ENCODE measurements around the gene MARCKS. TPM values are rescaled to one million over a fixed set of nuclear protein-coding genes. Genes with fewer than 3 reads are reported as not detected.

The MARCKS gene
- total RNA-seq, 1 donor from 2014 or later = 42.7 TPM

DNA sequence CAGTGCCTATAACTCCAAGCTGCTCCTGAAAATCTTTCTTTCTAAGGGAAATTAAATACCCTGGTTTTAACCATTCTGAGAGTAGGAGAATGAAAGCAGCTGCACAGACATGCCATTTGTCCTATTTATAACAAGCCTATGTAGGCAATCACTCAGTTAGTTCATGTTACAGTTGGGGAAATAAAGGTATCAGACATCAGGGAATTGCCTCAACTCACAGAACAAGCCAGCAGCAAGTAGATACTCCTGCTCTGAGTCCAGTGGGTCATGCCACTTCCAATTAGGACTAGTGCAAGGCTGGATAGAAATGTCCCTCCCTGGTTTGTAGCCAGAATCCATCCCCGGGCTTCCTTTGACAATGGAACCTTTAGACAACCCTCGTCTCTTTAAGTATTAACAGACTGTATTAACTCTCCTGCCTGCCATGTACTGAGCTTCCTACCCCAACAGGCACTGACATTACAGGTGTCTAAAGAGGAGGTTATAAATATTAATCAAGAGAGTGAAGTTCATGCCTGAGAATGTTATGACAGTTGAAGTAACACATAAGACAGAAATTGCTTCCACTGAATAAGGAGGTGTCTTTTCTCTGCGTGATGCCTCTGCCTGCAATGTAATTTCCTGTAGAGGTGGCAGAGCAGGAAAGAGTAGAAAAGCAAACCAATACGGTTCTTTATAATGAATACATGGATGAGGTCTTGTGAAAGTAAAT, 28.0 kb upstream of the MARCKS start:
- no peak overlapping the region for H3K27ac ChIP-seq
- no peaks in the 10 kb centered on the region for H3K4me1 ChIP-seq
- H3K4me3 ChIP-seq = no peak overlapping the region
- H3K36me3 ChIP-seq = no peaks in the 10 kb centered on the region
- no peaks in the 10 kb centered on the region for H3K9me3 ChIP-seq
- TF ChIP-seq, protein P1, sequence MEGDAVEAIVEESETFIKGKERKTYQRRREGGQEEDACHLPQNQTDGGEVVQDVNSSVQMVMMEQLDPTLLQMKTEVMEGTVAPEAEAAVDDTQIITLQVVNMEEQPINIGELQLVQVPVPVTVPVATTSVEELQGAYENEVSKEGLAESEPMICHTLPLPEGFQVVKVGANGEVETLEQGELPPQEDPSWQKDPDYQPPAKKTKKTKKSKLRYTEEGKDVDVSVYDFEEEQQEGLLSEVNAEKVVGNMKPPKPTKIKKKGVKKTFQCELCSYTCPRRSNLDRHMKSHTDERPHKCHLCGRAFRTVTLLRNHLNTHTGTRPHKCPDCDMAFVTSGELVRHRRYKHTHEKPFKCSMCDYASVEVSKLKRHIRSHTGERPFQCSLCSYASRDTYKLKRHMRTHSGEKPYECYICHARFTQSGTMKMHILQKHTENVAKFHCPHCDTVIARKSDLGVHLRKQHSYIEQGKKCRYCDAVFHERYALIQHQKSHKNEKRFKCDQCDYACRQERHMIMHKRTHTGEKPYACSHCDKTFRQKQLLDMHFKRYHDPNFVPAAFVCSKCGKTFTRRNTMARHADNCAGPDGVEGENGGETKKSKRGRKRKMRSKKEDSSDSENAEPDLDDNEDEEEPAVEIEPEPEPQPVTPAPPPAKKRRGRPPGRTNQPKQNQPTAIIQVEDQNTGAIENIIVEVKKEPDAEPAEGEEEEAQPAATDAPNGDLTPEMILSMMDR (IDR thresholded peaks at IDR 0.05) = no peak
- no peaks in the 10 kb centered on the region for H3K27me3 ChIP-seq
- intact Hi-C loops (cut with DNase I) = no loop called here
- no peak for DNase-seq (ENCODE audit: low spot score in 2 of 2)

DNA sequence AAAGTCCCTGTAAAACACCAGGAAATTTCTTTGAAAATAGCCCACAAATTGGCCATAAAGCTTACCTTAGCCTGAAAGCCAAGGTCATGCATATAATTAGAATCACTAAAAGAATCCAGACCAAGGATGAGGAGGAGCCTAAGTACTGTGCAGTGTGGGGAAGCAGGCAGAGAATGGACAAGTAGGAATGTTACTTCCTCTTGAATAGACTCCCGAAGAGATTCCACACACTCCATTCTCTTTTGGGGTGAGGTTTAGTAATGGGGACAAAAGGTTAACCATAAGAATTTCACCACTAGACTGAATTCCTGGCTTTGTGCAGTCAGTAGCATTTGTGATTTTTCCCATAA, 27.5 kb upstream of the MARCKS start:
- H3K27me3 ChIP-seq = no peaks in the 10 kb centered on the region
- intact Hi-C loops (cut with DNase I) = no loop called here

DNA sequence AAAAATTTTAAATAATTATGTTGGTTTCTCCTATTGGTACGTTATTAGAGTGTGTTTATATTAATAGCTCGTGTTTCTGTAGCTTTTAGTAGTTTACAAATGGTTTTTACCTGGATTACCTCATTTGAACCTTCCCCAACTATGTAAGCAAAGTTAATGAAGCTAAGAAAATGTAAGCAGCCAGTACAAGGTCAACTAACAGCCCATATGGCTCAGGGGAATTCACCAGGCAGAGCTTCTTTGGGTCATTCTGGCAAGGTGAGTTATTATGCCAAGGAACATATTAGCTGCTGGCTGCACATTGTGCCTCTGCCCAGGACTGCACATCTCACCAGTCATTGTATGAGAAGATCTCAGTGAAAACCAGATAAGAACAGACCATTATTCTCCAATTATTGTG, 27.0 kb upstream of the MARCKS start:
- Histone ChIP-seq H3K27me3 (no peaks in the 10 kb centered on the region), H3K36me3 (no peaks in the 10 kb centered on the region), H3K9me3 (no peaks in the 10 kb centered on the region), H3K4me3 (no peak overlapping the region), H3K27ac (no peak overlapping the region), H3K4me1 (no peaks in the 10 kb centered on the region)
- intact Hi-C loops (cut with DNase I) = no loop called here
- DNase-seq (ENCODE audit: low spot score in 2 of 2) = no peak
- TF ChIP-seq, protein P1 (IDR thresholded peaks at IDR 0.05) = no peak

More for the DNA sequence above, 27.5 kb upstream of the MARCKS start:
- TF ChIP-seq, protein P1 (IDR thresholded peaks at IDR 0.05) = no peak
- no peaks in the 10 kb centered on the region for H3K4me1 ChIP-seq
- H3K36me3 ChIP-seq = no peaks in the 10 kb centered on the region
- DNase-seq (ENCODE audit: low spot score in 2 of 2) = no peak
- H3K9me3 ChIP-seq = no peaks in the 10 kb centered on the region
- H3K4me3 ChIP-seq = no peak overlapping the region
- no peak overlapping the region for H3K27ac ChIP-seq

DNA sequence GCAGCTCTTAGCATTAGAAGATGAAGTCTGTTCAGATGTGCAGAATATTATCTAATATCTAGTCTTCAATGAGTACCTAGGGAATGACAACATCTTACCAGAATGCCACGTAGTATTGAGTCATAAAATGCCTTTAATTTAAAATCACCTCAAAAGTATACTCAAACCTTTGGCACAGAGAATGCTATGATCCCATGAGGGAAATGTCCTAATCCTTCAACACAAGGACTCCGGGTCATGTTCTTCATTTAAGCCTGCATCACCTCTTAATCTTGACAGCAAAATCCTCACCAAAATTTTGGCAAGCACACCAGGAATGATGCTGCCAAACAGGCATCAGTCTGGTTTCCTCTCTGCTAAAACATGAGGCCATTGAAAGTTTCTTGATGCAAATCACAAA, 23.6 kb upstream of the MARCKS start:
- intact Hi-C loops (cut with DNase I) = no loop called here
- H3K4me3 ChIP-seq = no peak overlapping the region
- H3K4me1 ChIP-seq = no peaks in the 10 kb centered on the region
- H3K27me3 ChIP-seq = no peaks in the 10 kb centered on the region
- H3K36me3 ChIP-seq = no peaks in the 10 kb centered on the region
- H3K27ac ChIP-seq = no peak overlapping the region
- DNase-seq (ENCODE audit: low spot score in 2 of 2) = no peak
- H3K9me3 ChIP-seq = no peaks in the 10 kb centered on the region
- TF ChIP-seq, protein P1 (IDR thresholded peaks at IDR 0.05) = no peak

DNA sequence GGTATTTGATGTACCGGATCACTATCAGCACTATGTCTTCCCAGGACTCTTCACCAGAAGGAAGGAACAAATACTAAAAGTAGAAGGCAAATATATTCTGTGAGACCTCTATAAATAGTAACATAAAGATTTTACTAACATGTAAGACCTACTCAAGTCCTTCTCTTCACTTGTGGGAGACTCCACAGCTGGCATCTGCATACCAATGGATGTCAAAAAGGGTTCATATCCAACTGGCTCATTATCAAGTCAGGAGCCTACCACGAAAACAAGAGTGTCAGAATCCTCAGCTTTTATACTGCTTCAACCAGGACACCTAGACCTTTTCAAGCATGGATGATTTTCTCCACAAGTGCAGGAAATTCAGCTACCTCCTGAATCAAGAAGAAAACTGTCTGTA, 20.0 kb upstream of the MARCKS start:
- no peak overlapping the region for H3K4me3 ChIP-seq
- no peak overlapping the region for H3K27ac ChIP-seq
- no peak for DNase-seq (ENCODE audit: low spot score in 2 of 2)
- no peaks in the 10 kb centered on the region for H3K27me3 ChIP-seq
- intact Hi-C loops (cut with DNase I) = no loop called here
- H3K4me1 ChIP-seq = no peaks in the 10 kb centered on the region
- TF ChIP-seq, protein P1 (IDR thresholded peaks at IDR 0.05) = no peak
- no peaks in the 10 kb centered on the region for H3K9me3 ChIP-seq
- no peaks in the 10 kb centered on the region for H3K36me3 ChIP-seq

DNA sequence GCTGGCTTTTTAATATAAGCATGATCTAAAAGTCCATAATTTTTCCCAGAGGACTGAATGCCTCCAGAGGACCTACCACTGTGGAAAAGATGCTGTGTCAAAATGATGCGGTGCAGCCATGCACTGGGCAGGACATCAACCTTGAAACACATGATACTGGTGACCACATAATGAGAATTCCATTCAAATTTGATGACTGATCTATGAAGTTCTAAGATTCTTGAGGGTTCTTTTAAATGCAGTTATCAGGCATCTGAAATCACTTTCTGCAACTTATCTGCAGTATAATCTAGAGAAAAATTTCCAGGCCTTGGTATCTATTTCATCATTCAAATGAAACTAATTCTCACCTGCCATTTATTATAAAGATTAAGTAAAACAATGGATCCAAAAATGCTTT, 15.0 kb upstream of the MARCKS start:
- intact Hi-C loops (cut with DNase I) = no loop called here
- H3K27ac ChIP-seq = no peak overlapping the region
- H3K4me3 ChIP-seq = no peak overlapping the region
- no peaks in the 10 kb centered on the region for H3K27me3 ChIP-seq
- TF ChIP-seq, protein P1 (IDR thresholded peaks at IDR 0.05) = no peak
- DNase-seq (ENCODE audit: low spot score in 2 of 2) = no peak
- H3K4me1 ChIP-seq = no peaks in the 10 kb centered on the region
- H3K36me3 ChIP-seq = no peaks in the 10 kb centered on the region
- no peaks in the 10 kb centered on the region for H3K9me3 ChIP-seq
